Measurements from ENCODE around the gene TMEM87A. TPM values are rescaled to one million over a fixed set of nuclear protein-coding genes. Genes with fewer than 3 reads are reported as not detected.

The TMEM87A gene
- total and polyA plus RNA-seq, 2 of the 4 experiments (the other 2 are of a cell fraction), result 16.6 to 45.3 TPM

DNA sequence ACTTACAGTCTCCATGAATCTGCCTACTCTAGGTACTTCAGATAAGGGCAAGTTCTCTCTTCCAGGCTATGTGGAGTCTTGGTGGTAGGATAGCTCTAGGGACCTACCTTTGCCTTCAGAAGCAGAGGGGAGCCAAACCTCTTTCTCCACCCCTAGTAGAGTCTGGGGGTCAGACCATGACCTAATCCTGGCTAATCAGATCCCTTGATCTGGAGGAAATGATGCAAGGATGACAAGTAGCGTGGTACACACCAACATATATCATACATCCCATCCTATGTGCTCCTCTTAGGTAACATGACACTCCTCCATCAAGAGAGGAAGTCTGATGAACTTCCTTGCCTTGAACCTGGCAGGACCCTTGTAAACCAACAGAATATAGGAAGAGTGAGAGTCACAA, 101.4 kb downstream of the TMEM87A start:
- Histone ChIP-seq H4K20me1 (ENCODE audit: insufficient read depth, low read length) (no peaks in the 10 kb centered on the region; the same call in 1 of the 2 replicates), H3K18ac (ENCODE audit: low read depth, low read length) (no peak overlapping the region), H2BK5ac (ENCODE audit: low read depth, low read length, poor library complexity, severe bottlenecking) (no peak overlapping the region), H2AFZ (replicated peaks; ENCODE audit: low read length, poor library complexity) (no peak overlapping the region), H3K4me1 (ENCODE audit: control insufficient read depth, insufficient read depth, low read length) (no peaks in the 10 kb centered on the region), H4K8ac (ENCODE audit: low read depth in 2 of 2, low read length in 2 of 2) (no peak overlapping the region), H2AK9ac (replicated peaks; ENCODE audit: low read depth, low read length, poor library complexity) (no peak overlapping the region), H3K56ac (ENCODE audit: extremely low read depth, insufficient read depth, low read length) (no peak overlapping the region), H3K36me3 (ENCODE audit: control insufficient read depth, insufficient read depth, low read length) (peaks cover 52% of the 10 kb centered on the region), H3K9me1 (ENCODE audit: insufficient read depth, low read length) (no peaks in the 10 kb centered on the region; the same call in 1 of the 2 replicates), H3K4me2 (ENCODE audit: low read depth, low read length) (no peak overlapping the region), H2BK120ac (ENCODE audit: low read depth, low read length) (no peak overlapping the region), H2AK5ac (ENCODE audit: low read depth, low read length) (no peak overlapping the region), H3K9me3 (ENCODE audit: control insufficient read depth, insufficient read depth, low read length) (no peaks in the 10 kb centered on the region), H3K23ac (ENCODE audit: low read depth, low read length) (no peak overlapping the region), H3K9ac (ENCODE audit: low read depth, low read length) (no peak overlapping the region), H4K91ac (ENCODE audit: insufficient read depth, low read depth, low read length) (no peak overlapping the region), H2BK20ac (ENCODE audit: low read depth, low read length) (no peak overlapping the region), H2BK15ac (ENCODE audit: low read depth, low read length) (no peak overlapping the region), H3K27me3 (ENCODE audit: control insufficient read depth, insufficient read depth, low read length) (no peaks in the 10 kb centered on the region), H3K79me1 (ENCODE audit: low read depth in 1 of 2, low read length in 2 of 2) (peaks cover 0 to 8% of the 10 kb centered on the region in 2 experiments; a peak in 3 of 4 replicates), H3K4me3 (ENCODE audit: insufficient read depth, low read depth, low read length) (no peak overlapping the region), H4K5ac (ENCODE audit: low read depth, low read length) (no peak overlapping the region), H3K14ac (replicated peaks; ENCODE audit: low read depth, low read length) (no peak overlapping the region), H3K4ac (ENCODE audit: low read depth, low read length) (no peak overlapping the region), H3K27ac (ENCODE audit: insufficient read depth, low read length) (no peak overlapping the region)
- BruUV-seq (replicated peaks), result no TSS peak
- no CpG with 5 or more reads among the region's 1 CpG for WGBS, 2 experiments (ENCODE audit: extremely low coverage in 2 of 2, insufficient read length in 1 of 2)
- intact Hi-C loops (cut with micrococcal nuclease), result no loop called here
- TF ChIP-seq RCOR1 (IDR thresholded peaks at IDR 0.05; ENCODE audit: insufficient replicate concordance, low read length) (no peak), RAD21 (IDR thresholded peaks at IDR 0.05; ENCODE audit: low read length) (no peak), FOS (IDR thresholded peaks at IDR 0.05; ENCODE audit: low read depth, low read length) (no peak), SMC3 (IDR thresholded peaks at IDR 0.05; ENCODE audit: low read depth, low read length) (no peak), RFX5 (IDR thresholded peaks at IDR 0.05; ENCODE audit: low read depth, low read length) (no peak), POLR2A (IDR thresholded peaks at IDR 0.05; ENCODE audit: low read depth, low read length) (no peak), NFE2L2 (IDR thresholded peaks at IDR 0.05; ENCODE audit: low read depth, low read length) (no peak), USF2 (IDR thresholded peaks at IDR 0.05; ENCODE audit: low read depth, low read length) (no peak), BHLHE40 (IDR thresholded peaks at IDR 0.05; ENCODE audit: low read depth, low read length) (no peak), CHD1 (IDR thresholded peaks at IDR 0.05; ENCODE audit: low read depth, low read length) (no peak), CTCF (conservative IDR thresholded peaks at IDR 0.05; ENCODE audit: low read depth, low read length) (no peak), MXI1 (IDR thresholded peaks at IDR 0.05; ENCODE audit: borderline replicate concordance, low read depth, low read length) (no peak), MAFK (IDR thresholded peaks at IDR 0.05; ENCODE audit: low read depth, low read length) (no peak), CEBPB (IDR thresholded peaks at IDR 0.05; ENCODE audit: low read depth, low read length) (no peak), MAZ (IDR thresholded peaks at IDR 0.05; ENCODE audit: borderline replicate concordance, low read depth, low read length) (no peak)
- TF ChIP-seq, protein P1, sequence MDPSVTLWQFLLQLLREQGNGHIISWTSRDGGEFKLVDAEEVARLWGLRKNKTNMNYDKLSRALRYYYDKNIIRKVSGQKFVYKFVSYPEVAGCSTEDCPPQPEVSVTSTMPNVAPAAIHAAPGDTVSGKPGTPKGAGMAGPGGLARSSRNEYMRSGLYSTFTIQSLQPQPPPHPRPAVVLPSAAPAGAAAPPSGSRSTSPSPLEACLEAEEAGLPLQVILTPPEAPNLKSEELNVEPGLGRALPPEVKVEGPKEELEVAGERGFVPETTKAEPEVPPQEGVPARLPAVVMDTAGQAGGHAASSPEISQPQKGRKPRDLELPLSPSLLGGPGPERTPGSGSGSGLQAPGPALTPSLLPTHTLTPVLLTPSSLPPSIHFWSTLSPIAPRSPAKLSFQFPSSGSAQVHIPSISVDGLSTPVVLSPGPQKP (IDR thresholded peaks at IDR 0.05; ENCODE audit: borderline replicate concordance, low read depth, low read length), result no peak
- ATAC-seq (ENCODE audit: low read depth), result no peak
- POLR2A ChIA-PET (ENCODE audit: unreplicated experiment), result no interaction called here
- no peak for DNase-seq
- dilution Hi-C loops (cut with HindIII; ENCODE audit: low sequenced_read_pairs, unreplicated experiment), result no loop called here
- in situ Hi-C loops (cut with MboI; ENCODE audit: low sequenced_read_pairs), result no loop called here
- CTCF ChIA-PET, result interaction anchor here (0.6 kb wide), 1 partner anchor 22 kb away, joined by 4 read pairs; no protein-coding TSS in a partner anchor

Measured in IMR-90 (cell line).